Measurements from ENCODE around the gene SSR4.

The SSR4 gene

DNA sequence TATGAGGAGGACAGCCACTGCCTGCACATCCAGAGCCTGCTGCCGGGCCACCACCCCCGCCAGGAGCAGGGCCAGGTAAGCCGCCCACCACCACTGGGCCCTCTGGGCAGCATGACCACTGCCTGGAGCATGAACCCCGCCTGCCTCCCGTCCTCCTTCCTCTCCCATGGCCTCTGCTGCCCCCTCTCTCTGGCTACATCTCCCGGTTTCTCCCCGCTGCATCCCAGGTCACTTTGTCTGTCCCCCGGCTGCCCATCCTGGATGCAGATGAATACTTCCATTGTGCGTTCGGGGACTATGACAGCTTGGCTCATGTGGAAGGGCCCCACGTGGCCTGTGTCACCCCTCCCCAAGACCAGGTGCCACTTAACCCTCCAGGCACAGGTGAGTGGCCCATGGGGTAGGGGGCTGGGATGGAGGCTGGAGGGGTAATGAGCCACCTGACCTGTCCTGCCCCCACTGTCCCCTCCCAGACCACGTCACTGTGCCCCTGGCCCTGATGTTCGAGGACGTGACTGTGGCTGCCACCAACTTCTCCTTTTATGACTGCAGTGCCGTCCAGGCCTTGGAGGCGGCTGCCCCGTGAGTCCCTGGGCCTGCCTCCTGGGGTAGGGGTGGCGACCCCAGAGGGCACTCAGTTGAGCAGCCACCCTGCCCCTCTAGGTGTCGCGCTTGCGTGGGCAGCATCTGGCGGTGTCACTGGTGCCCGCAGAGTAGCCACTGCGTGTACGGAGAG, 24.4 kb upstream of the SSR4 start:
- no peak for DNase-seq

GRCh38 chrX:153770601-153771414, 23.7 kb upstream of the SSR4 start:
- no peak for DNase-seq

- no peak for DNase-seq
Measured at GRCh38 chrX:153771415-153772315, 22.8 kb upstream of the SSR4 start.

DNA sequence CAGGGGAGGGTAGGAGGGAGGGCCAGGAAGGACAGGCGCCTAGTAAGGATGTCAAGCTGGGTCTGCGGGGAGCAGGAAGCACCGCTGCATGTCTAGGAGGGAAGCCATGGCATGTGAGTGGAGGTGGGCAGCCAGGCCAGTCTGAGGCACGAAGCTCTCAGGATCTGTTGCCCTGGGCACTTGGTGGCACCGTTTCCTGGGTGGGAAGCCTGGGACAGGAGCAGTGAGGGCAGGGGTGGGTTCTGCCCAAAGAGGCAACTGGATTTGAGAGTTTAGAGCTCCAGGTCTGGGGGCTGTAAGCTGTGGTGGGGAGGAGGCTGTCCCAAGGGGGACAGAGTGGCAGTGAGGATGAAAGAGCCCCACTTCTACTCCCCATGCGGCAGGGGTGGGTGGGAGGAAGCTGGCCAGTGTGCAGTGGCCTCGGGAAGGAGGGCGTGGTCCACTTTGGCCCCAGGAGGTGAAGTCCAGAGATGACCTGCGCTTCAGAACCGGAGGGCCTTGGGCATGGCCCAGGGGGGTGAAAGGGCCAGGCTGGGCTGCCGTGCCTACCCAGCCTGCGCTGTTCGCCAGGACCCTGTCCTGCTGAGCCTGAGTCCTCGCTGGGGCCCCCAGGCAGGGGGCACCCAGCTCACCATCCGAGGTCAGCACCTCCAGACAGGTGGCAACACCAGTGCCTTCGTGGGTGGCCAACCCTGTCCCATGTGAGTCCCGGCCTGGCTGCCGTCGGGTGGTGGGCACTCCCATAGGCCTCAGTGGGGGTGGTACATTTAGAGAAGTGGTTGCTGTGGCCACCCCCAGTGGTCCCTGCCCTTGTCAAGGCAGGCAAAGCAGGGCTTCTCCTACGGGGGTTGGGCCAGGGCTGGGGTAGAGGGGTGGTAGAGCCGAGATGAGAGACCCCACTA, 21.9 kb upstream of the SSR4 start:
- no peak for DNase-seq

- DNase-seq: no peak
Measured at GRCh38 chrX:153773218-153773611, 21.3 kb upstream of the SSR4 start.

GRCh38 chrX:153773741-153774575, 20.5 kb upstream of the SSR4 start:
- no peak for DNase-seq

- no peak for DNase-seq
Measured at GRCh38 chrX:153774576-153775292, 19.7 kb upstream of the SSR4 start.

GRCh38 chrX:153775293-153776119, 19.0 kb upstream of the SSR4 start:
- DNase-seq: peak in 1 of 2 donors; percentile 0

DNA sequence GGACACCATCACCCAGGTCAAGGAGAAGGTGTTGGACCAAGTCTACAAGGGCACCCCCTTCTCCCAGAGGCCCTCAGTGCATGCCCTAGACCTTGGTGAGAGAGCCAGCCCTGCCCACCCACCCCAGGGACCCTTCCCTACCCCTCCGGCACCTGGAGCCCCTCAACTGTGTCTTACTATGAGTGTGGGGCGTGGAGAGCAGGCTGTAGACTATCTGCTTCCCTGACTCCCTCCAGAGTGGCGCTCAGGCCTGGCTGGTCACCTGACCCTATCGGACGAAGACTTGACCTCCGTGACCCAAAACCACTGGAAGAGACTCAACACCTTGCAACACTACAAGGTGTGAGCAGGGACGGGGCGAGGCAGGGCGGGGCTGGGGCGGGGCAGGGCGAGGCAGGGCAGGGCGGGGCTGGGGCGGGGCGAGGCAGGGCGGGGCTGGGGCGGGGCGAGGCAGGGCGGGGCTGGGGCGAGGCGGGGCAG, 18.3 kb upstream of the SSR4 start:
- no peak for DNase-seq

GRCh38 chrX:153776611-153777045, 17.8 kb upstream of the SSR4 start:
- no peak for DNase-seq

DNA sequence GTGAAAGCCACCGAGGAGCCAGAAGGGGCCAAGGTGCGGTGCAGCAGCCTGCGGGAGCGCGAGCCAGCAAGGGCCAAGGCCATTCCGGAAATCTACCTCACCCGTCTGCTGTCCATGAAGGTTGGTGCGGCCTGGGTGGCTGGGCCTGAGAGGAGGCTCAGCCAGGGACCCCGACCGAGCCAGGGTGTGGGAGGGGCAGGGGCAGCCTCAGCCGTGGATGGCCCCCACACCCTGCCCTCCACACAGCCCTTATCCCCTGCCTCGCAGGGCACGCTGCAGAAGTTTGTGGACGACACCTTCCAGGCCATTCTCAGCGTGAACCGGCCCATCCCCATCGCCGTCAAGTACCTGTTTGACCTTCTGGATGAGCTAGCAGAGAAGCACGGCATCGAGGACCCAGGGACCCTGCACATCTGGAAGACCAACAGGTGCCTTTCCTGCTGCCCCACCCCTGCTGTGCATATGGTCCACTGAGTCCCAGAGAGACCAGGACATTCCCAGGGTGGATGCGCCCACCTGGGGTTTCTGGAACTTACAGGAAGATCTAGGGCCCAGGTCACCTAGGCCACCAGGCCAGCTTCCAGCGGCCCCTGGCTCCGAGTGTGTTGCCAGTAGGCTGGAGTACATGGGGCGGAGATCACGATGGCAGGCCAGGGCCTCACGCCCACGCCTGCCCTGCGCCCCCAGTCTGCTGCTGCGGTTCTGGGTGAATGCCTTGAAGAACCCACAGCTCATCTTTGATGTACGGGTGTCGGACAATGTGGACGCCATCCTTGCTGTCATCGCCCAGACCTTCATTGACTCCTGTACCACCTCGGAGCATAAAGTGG, 17.0 kb upstream of the SSR4 start:
- DNase-seq: no peak

GRCh38 chrX:153778181-153778580, 16.3 kb upstream of the SSR4 start:
- no peak for DNase-seq

GRCh38 chrX:153778684-153779101, 15.8 kb upstream of the SSR4 start:
- DNase-seq: no peak

GRCh38 chrX:153779891-153780677, 14.4 kb upstream of the SSR4 start:
- no peak for DNase-seq

GRCh38 chrX:153780678-153781427, 13.6 kb upstream of the SSR4 start, which contains the start of gene SRPK3:
Gene SRPK3, plus strand, starts transcription at chrX:153781041. Its CDS starts 46 bp downstream, at chrX:153781087.
- DNase-seq: no peak

- DNase-seq: no peak
Measured at GRCh38 chrX:153781428-153782047, 12.9 kb upstream of the SSR4 start.

Data from CD4-positive, alpha-beta T cell treated with Interleukin-1 beta for 1 hour (primary cell).